ENCODE results near the gene NAP1L4.

Gene NAP1L4

GRCh38 chr11:2934611-2935239 lies 57.4 kb downstream of the NAP1L4 start:
- DNase-seq (ENCODE audit: low read depth): no peak

GRCh38 chr11:2934021-2934550 lies 58.0 kb downstream of the NAP1L4 start:
- DNase-seq (ENCODE audit: low read depth): no peak

DNA sequence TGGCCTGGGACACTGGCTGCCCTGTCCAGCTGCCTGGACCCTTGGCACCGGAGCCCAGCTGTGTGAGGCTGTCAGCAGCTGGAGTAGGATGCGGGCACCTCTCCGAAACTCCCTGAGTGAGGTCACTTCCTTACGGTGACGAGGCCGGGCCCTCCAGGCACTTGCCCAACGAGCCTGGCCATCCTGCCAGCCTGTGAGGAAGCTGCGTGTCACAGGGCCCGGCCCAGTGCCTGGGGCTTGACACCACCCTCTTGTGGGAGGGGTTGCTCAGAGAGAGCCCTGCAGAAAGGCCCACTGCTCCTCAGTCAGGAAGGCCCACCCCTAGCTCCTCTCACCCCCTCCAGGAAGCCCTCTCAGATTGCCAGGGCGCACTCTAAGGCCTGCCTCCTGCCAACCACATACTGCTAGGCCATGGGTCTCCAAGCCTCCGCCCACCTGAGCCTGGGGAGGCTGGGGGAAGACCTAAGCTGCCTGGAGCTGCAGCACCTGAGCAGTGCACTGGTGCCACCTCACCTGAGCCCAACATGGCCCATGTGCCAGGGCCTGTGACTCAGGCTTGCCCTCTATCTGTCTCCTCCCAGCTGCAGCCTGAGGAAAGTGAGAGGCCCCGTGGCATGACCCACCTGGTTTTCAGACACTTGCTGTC lies 58.6 kb downstream of the NAP1L4 start:
- no peak for DNase-seq (ENCODE audit: low read depth)

DNA sequence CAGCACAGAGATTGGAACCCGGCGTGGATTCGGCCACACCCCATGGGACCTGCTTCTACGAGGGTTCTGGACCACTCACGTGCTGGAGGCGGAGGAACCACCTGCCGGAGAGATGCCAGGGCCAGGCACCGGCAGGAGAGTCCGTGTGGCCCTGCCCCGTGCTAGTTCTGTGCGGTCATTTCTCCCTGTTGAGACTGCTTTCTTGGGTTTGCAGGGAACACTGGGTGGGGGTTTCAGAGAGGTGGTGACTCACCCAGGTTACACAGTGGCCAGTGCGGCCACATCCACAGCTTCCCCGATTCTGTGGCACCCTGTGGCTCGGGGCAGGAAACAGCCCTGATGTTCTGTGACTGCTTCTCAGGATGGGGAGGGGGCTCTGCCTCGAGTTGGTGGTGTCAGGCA lies 59.3 kb downstream of the NAP1L4 start:
- no peak for DNase-seq (ENCODE audit: low read depth)

DNA sequence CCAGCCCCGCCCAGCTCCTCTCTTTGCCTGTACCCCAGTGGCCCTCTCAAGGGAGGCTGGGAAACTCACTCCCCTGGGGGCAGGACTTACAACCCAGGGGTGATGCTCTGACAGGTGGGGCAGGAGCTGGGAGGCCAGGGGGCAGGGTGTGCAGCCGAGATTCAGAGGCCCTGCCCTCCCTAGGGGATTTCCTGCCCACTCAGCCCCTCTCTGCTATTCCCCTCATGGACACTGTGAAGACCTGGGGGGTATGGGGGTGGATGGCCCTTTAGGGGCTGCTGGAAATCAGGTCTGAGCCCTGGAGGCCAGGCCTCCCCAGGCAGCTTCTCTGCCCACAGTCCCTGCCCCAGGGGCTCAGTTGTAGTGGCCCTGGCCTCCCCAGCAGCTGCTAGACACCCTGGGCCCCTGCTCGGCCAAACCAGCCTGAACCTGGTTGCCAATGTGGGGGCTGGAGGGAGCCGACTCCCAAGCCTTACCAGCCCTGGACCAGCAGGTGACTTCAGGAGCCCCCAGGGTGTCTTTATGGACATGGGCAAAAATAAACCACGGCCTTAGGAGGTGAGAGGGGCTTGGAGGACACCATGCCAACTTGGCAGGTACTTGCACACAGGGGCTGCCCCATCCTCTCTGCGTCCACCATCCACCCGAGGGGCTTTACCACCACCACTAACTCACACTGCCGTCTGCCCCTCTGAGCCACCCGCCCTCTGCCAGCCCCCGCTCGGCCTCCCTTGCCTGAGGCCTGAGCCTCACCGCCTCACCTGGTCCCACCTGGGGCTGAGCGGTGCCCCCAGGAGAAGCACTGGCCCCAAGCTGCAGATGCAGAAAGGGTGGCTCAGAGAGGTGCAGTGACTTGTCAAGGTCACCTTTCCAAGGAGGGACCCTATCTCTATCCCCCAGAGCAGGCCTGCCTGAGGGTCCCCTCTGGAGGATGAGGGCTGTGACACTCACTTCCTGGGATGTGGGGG lies 60.1 kb downstream of the NAP1L4 start:
- DNase-seq (ENCODE audit: low read depth): no peak

- DNase-seq (ENCODE audit: low read depth): no peak
These were observed 60.7 kb downstream of the NAP1L4 start for GRCh38 chr11:2931420-2931746.

DNA sequence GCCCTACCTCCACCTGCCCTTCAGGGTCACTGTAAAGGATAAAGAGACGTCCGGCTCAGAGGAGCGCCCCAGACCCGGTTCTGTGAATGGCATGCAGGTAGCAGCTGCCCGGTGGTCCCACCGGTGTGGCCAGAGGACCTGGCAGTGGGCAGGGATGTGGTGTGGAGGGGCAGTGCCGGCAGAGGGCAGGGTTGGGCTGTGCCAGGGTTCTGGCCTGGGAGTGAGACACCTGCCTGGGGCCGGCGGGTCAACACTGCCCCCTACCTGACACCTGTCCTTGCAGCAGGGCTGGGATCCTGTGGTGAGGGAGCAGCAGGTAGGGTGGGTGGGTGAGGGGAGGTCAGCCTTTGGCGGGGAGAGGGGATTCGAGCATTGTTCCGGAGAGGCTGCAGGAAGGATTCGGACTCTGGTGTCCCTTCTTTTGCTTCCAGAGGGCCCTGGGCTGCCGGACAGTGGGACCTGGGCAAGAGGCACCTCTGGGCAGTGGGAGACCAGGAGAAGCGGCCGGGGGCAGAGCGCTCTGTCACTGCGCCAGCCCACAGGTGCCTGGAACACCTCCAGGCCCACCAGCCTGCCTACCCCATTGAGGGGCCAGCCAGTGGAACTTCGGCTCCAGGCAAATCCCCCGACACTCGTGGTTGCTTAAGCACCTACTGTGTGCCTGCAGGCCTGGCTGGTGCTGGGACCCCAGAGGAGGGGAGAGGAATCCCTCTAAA lies 61.3 kb downstream of the NAP1L4 start:
- DNase-seq (ENCODE audit: low read depth): no peak

- no peak for DNase-seq (ENCODE audit: low read depth)
These were observed 62.0 kb downstream of the NAP1L4 start for GRCh38 chr11:2929950-2930703.

GRCh38 chr11:2929531-2929949 lies 62.6 kb downstream of the NAP1L4 start:
- DNase-seq (ENCODE audit: low read depth): no peak

DNA sequence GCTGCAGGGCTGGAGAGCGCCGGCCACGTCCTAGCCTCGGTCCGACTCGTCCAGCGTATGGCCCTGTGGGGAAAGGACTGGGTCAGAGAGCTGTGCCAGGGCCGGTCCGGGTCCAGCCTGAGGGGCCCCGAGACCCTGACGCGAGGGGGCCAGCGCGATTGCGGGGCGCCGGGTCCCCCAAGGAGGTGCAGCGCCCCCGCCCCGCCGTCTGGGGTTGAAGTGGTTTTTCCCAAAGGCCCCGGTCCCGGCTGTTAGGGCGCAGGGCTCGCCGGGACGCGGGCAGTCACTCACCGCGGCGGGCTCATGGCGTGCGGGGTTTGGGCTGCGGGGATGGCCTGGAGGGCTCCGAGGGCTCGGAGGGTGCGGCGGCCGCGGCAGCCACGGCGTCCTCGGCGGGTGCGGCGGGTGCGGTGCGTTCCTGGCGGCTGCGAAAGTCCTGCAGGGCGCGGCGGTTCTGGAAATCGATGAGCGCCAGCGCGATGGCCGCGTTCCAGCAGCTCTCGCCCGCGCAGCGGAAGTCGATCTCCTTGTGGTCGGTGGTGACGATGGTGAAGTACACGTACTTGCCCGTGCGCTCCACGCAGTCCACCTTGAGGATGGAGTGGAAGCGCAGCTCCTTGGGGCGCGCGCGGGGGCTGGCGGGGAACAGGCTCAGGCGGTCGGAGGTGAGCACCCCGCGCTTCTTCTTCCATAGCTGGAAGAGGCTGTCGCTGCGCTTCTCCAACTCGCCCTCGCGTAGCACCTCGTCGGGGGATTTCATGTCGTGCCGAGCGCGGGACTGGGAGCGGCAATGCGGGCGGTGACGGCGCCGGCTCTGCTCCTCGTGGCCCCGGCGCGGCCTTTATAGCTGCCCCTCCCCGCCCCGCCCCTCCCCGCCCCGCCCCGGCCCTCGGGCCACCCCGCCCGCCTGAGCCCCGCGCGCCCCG lies 63.3 kb downstream of the NAP1L4 start, which contains the start of gene PHLDA2:
PHLDA2 (minus strand) TSS at position 816 of the 926 bp plus-strand sequence; CDS start at position 760, 56 bp downstream.
- no peak for DNase-seq (ENCODE audit: low read depth)

DNA sequence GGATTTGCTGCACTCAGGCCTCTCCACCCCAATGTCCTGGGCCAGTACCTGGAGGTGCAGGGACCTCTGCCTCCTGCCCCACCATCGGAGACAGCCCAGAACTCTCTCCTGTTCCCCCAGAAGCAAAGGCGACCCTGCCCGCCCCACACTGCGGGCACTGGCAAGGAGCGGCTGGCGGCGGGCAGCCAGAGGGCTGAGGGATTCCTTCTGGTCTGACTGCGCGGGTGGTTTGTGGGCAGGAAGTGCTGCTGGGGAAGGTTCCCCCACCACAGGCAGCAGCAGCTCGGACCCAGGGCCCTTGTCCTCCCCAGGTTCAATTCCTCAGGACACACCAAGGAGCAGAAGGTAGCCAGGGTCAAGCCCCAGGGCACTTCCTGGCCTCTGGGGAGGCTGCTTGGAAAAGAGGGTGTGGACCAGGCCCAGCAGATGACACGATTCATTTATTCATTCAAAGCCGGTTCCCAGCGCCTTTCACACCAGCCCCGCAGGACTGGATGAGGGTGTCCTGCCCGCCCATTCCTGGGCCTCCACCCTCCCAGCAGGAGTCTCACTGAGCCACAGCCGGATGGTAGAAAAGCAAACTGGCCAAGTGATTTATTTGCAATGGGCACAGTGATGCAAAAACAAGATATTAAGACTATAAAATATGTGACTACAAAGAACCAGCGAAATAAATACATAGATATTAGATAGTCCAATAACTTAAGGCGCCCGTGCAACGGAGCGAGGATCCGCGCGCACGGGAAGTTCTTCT lies 64.1 kb downstream of the NAP1L4 start:
- no peak for DNase-seq (ENCODE audit: low read depth)

- no peak for DNase-seq (ENCODE audit: low read depth)
These were observed 64.9 kb downstream of the NAP1L4 start for GRCh38 chr11:2927121-2927800.

- no peak for DNase-seq (ENCODE audit: low read depth)
These were observed 65.5 kb downstream of the NAP1L4 start for GRCh38 chr11:2926611-2927051.

GRCh38 chr11:2924821-2925675 lies 67.1 kb downstream of the NAP1L4 start:
- no peak for DNase-seq (ENCODE audit: low read depth)

GRCh38 chr11:2924381-2924780 lies 67.7 kb downstream of the NAP1L4 start:
- no peak for DNase-seq (ENCODE audit: low read depth)

GRCh38 chr11:2923446-2924375 lies 68.4 kb downstream of the NAP1L4 start:
- DNase-seq (ENCODE audit: low read depth): no peak

GRCh38 chr11:2922655-2923054 lies 69.5 kb downstream of the NAP1L4 start:
- DNase-seq (ENCODE audit: low read depth): no peak

Measured in HS-27A (cell line).